MM.1S (cell line): ENCODE measurements around the gene OR8J1.

ENCODE experiments used
- CTCF ChIP-seq: fragments of 300-600 bp; sonication (generic); IDR thresholded peaks from 2 replicates; pipeline ENCODE4 v1.5.1; 2016; ENCODE audit warnings: antibody characterized with exemption, low read length, mixed read lengths
- EZH2 ChIP-seq: fragments of 300-600 bp; sonication (generic); optimal IDR thresholded peaks from 2 replicates; pipeline ENCODE3; 2017; ENCODE audit warnings: low read depth, mild to moderate bottlenecking, antibody characterized with exemption, low read length, mixed read lengths

- TF ChIP-seq CTCF (no peak), EZH2 (no peak)
Observed at GRCh38 chr11:56307836-56308235, 46.3 kb upstream of the OR8J1 start.
